ENCODE measurements around the gene SEC16A. TPM values are rescaled to one million over a fixed set of nuclear protein-coding genes. Genes with fewer than 3 reads are reported as not detected.

Gene SEC16A
- total RNA-seq, 1 experiment from 2014 or later: 7.2 TPM

DNA sequence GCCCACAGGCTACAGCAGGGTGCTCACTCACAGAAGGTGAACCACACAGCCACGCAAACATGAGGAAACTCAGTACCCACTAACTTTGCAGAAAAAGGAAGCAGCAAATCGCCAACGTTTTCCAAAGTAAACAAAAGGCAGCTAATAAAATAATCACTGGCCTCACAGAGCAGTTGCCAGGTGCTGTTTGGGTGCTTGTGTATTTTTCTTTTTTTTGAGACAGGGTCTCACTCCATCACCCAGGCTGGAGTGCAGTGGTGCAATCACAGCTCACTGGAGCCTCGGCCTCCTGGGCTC, 86.7 kb downstream of the SEC16A start:
- in situ Hi-C loops (cut with HindIII; ENCODE audit: low sequenced_read_pairs): no loop called here
- no peak for DNase-seq (ENCODE audit: low spot score)

DNA sequence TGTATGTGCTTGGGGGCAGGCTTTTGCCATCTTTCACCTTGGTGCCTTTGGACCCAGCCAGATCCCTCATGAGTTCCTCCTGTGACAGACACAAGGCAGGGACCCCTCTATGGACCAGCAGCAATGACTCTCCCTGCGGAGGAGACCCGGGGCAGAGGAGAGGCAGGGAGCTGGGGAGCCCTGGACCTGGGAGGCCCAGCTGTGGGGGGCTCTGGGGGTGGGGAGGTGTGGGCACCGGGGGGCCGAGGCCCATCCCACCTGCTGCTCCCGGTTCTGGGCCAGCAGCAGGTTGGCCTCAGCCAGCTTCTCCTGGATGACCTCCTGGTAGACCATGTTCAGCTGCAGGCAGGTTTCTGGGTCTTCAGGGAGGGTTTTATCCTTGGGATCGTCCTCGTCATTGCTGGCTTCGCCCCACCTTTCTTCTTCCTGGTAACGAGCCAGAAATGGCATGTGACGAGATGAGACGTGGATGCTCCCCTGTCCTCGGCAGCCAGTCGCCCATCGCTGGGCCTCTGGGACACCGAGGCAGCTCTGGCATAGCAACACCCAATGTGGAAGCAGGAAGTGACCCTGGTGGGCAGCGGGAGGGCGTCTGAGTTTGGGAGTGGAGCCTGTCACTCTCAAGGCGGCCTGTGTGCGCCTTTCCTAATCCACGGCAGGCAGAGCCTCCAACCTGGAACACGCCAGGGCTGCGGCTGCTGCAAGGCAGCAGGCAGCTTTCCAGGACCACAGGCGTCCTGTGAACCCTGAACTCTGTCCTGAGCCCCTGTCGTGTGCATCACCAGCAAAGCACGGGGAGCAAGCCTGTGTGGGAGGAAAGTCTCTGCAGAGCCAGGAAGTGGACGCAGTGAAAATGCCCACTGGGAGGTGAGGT, 87.3 kb downstream of the SEC16A start:
- in situ Hi-C loops (cut with HindIII; ENCODE audit: low sequenced_read_pairs): no loop called here
- DNase-seq (ENCODE audit: low spot score): no peak

DNA sequence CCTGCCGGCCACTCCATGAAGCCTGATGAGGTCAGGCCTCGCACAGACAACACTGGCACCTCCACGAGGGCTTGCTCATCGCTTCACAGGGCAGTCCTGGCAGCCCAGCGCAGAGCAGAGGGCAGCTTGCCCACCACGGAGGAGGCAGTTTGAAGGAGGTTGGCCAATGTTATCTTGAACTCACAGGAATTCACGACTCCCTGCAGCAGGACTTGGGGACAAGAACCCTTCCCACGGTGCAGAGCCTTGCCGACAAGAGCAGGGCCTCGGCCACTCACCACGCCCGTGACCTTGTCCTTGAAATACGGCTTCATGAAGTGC, 87.9 kb downstream of the SEC16A start:
- no peak for DNase-seq (ENCODE audit: low spot score)
- in situ Hi-C loops (cut with HindIII; ENCODE audit: low sequenced_read_pairs): no loop called here

DNA sequence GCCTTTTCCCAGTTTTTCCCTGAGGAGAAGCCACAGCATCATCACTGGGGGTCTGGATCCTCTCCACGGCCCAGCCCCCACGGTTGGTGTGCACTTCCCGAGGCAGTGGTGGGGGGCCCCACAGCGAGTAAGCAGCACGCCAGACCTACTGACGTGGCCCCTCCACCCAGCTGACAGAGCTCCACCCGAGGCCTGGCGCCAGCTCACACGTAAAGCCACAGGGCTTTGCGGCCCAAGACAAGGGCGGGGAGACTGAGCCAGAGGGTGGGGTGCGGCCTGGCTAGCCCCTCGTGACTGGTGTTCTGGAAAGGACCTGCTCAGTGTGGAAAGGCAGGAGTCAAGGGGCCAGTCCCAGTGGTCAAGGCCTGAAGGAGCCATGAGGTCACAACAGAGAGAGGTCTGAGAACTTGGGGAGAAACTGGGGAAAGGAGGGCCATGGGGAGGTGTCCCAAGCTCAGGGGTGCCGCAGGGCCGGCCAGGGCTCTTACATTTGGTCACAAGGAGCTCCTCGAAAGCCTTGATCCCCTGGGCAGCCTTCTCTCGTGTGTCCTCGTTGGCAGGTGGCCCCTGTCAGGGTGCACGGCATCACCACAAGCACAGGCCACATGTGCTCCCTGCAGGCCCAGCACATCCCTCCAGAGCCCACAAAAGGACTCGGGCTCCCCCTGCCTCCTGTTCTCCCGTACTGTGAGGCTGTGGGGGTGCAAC, 88.4 kb downstream of the SEC16A start:
- no peak for DNase-seq (ENCODE audit: low spot score)
- in situ Hi-C loops (cut with HindIII; ENCODE audit: low sequenced_read_pairs): no loop called here

DNA sequence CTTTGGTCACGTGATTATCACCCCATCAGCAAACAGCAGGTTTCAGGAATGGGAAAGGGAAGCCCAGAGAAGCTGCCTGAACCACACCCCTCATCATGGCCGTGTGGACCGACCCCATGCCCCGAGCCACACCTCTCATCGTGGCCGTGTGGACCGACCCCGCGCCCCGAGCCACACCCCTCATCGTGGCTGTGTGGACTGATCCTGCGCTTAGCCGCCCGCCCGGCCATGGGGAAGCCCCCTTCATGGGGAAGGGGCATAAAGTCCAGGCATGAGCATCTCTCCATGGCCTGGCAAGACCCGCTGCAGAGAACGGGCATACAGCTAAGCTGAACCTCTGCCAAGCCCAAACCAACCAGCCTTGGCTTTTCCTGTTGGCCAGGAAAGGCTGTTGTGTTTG, 89.3 kb downstream of the SEC16A start:
- no peak for DNase-seq (ENCODE audit: low spot score)
- in situ Hi-C loops (cut with HindIII; ENCODE audit: low sequenced_read_pairs): no loop called here

DNA sequence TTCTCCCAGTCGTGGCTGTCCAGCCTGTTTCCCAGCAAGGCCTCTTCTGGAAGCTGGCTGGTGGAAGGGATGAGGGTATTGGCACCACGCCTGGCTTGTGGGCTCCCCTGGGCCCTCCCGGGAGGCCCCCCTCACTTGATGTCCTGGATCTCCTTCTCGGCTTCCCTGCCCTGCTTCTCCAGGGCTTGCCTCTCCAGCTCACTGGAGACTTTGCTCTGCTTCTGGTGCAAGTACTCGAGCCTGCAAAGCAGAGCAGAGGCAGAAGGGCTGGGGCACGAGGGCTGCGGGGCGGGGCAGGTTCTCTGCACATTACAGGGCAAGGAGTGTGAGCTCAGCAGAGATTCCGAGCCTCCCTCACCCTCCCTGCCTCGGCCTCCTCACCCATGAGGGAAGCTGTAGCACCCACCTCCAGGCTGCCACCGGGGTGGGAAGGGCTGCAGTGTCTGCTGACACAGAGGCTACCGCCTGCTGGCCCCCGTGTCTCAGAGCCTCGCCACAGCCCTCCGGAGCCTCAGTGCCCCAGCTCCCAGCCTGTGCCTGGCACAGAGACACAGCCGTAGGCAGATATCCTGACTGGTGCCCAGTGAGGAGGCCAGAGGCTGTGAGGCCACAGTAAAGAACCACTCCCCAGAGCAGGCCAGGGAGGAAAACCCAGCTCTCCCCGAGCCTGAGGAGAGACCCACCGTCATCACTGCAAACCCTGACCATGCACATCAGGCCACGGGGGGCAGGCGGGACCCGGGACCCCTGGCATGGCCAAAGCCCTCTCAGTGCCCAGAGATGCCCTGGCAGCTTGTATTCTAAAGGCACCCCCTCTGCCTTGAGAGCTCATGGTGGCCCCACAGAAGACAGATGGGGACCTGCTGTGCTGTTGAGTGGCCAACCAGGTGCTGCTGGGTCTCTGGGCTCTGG, 90.0 kb downstream of the SEC16A start:
- in situ Hi-C loops (cut with HindIII; ENCODE audit: low sequenced_read_pairs): no loop called here
- no peak for DNase-seq (ENCODE audit: low spot score)

DNA sequence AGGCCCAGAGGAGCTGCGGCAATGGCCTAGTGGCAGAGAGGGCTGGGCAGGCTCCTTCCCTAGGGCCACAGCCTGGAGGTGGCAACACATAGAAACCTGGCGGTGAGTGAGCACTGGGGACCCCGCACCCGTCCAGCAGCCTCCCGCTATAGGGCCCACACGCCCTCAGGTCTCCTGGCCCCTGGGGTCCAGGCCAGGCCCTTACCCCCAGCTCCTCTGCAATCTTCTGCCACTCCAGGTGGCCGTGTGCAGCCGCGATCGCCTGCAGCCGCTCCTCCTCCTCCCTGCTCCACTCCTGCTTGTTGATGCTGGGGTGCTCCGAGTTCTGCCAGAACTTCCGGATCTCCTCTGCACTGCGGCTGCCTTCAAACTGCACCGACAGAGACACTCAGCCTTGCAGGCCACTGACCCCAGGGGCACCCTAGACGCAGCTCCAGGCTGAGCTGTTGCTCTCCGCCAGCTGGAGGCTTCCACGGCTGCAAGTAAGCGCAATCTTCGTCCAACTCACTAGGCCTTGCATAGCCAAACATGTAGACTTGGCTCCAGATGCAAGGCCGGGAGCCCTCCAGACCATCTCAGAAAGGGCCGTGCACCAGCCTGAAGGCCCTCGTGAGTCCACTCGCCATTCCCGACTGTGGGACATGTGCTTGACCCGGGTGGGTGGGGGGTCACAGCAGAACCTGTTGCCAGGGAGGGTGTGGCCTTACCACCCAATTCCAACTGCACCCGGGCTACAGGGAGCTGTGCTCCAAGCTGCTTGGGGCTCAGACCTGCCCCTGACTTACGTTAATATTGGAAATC, 90.9 kb downstream of the SEC16A start:
- in situ Hi-C loops (cut with HindIII; ENCODE audit: low sequenced_read_pairs): no loop called here
- DNase-seq (ENCODE audit: low spot score): no peak

Other genes starting within 250 kb of the SEC16A start
- 9.0 and 13.7 TPM in 2 replicates for gene QSOX2, start 237.2 kb downstream of the SEC16A start, total RNA-seq (2014; rRNA removed; shearing (Covaris generic))
- 0.55 and 0.61 TPM in 2 replicates for gene CCDC187, start 178.9 kb downstream of the SEC16A start, total RNA-seq (2014; rRNA removed; shearing (Covaris generic))
- gene GPSM1, start 155.5 kb downstream of the SEC16A start, total RNA-seq (2014; rRNA removed; shearing (Covaris generic)): 49.1 and 50.3 TPM in 2 replicates
- 34.2 and 70.6 TPM in 2 replicates for gene DNLZ, start 119.3 kb downstream of the SEC16A start, total RNA-seq (2014; rRNA removed; shearing (Covaris generic))
- gene CARD9, start 109.4 kb downstream of the SEC16A start, total RNA-seq (2014; rRNA removed; shearing (Covaris generic)): 0.25 and 0.98 TPM in 2 replicates
- 12.4 and 17.2 TPM in 2 replicates for gene SNAPC4, start 82.9 kb downstream of the SEC16A start, total RNA-seq (2014; rRNA removed; shearing (Covaris generic))
- gene ENTR1, start 72.4 kb downstream of the SEC16A start, total RNA-seq (2014; rRNA removed; shearing (Covaris generic)): 85.0 and 97.9 TPM in 2 replicates
- 129 and 146 TPM in 2 replicates for gene PMPCA, start 72.4 kb downstream of the SEC16A start, total RNA-seq (2014; rRNA removed; shearing (Covaris generic))
- 6.1 and 11.8 TPM in 2 replicates for gene INPP5E, start 43.2 kb downstream of the SEC16A start, total RNA-seq (2014; rRNA removed; shearing (Covaris generic))
- gene NOTCH1, start 63.0 kb upstream of the SEC16A start, total RNA-seq (2014; rRNA removed; shearing (Covaris generic)): 10.9 and 13.8 TPM in 2 replicates
- gene EGFL7, start 179.9 kb upstream of the SEC16A start, total RNA-seq (2014; rRNA removed; shearing (Covaris generic)): 140 and 142 TPM in 2 replicates
- 128 and 140 TPM in 2 replicates for gene AGPAT2, start 204.4 kb upstream of the SEC16A start, total RNA-seq (2014; rRNA removed; shearing (Covaris generic))
- gene DIPK1B, start 229.5 kb upstream of the SEC16A start, total RNA-seq (2014; rRNA removed; shearing (Covaris generic)): 65.0 and 69.9 TPM in 2 replicates